Dermis blood vessel endothelial cell (primary cell): ENCODE measurements around the gene NDFIP1. TPM values are rescaled to one million over a fixed set of nuclear protein-coding genes. Genes with fewer than 3 reads are reported as not detected.
"Not testable (repeated sequence)": the region's sequence is repeated elsewhere in the genome, so short reads cannot be mapped to it uniquely, and the experiment has no call there.

Source experiments
- DNase-seq: peaks from one replicate; pipeline ENCODE4 v3.0.0; 2010
- total RNA-seq: library from RNA; depleted of rRNA; stranded (reverse); fragments of >200 nt; gene quantifications from 2 replicates; pipeline ENCODE4 v1.2.3, GENCODE V29; 2014

NDFIP1 gene
- total RNA-seq, 1 donor from 2014 or later, result 57.7 TPM

DNA sequence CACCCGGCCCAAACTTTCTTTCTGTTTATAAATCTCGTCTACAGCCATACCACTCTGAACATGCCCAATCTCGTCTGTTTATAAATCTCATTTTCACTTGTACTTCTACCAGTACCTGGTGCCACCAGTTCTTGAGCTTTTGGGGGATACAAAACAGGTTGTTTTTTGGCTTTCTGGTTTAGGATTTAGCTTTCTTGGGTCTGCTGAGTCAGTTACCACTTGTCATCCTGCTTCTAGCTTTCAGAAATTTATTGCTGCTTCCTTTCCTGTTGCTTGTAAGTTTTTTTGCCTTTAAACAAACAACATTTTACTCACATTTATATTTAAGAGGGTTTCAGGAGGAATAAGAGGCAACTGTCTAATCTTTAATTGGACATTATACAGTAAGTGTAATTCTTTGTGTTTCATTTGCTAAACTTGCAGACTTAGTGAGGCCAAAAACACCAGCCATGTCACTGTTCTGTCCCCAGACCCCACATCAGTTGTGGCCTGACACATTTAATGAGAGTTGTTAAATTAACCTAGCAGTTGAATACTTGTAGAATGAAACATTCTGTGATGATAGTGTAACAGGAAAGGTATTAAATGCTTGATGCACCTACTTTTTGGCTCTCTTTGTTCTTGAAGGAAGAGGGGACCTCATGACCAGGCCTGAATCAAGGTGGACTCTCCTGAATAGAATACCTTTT lies 11.8 kb downstream of the NDFIP1 start:
- no peak for DNase-seq

DNA sequence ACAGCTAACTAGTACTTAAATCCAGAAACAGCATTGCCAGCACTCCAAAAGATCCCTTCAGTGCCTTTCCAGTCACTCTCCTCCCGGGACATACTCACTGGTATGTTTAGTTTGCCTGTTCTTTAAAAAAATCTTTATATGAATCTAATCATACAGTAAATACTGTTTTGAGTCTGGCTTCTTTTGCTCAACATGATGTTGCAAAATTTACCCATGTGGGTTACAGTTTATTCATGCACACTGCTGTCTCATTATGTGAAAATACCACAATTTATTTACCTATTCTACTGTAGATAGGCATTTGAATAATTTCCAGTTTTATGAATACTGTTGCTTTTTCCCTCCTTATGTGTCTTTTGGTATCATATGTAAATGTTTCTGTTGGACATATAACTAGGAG lies 13.5 kb downstream of the NDFIP1 start:
- no peak for DNase-seq

DNA sequence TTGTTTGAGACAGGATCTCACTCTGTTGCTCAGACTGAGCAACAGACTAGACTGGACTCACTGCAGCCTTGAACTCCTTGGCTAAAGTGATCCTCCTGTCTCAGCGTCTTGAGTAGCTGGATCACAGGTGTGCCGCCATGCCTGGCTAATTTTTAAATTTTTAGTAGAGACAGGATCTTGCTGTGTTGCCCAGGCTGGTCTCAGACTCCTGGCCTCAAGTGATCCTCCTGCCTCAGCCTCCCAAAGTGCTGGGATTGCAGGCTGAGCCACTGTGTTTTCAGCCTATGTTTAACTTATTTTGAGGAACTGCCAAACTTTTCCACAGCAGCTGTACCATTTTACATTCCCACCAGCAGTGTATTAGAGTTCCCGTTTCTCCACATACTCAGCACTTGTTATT lies 16.8 kb downstream of the NDFIP1 start:
- DNase-seq, result no peak

DNA sequence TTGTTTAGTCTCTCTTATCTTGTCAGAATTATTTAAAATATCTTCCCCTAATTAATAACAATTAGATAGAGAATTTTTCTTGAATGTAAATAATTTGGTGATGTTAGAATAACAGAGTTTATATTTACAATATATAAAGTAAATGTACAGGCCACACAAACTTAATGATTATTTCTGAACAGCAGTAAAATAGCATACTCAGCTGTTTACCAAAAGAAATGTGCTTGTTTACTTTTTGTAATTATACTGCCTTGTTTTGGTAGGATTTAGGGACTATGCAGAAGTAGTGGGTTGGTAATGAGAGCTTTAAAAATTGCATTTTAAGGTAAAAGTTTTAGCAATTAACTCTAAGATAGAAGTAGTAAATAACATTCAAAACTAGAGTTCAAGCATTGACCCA lies 17.4 kb downstream of the NDFIP1 start:
- DNase-seq, result no peak

DNA sequence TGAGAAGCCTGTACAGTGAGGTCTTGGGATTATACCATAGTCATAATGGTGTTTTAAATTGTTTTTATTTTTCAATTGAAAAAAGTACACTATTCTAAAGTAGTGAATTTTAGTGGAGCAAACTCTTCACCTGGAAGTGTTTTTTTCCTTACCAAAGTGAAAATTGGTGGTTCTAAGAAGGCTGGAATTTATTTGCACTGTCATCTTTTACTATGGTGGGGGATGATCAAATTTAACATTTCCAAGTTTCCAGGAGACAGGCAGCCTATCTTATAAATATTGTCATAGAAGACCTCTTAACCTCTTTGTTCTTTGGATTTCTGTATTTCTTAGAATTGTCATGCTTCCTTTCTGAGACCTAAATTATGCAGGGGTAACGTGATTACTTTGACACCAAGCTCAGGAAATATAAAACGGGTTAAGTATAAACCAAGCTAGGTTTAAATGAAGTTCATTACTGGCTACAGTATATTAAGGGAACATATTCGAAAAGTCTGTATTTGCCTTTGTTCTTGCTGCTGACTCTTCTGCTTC lies 20.2 kb downstream of the NDFIP1 start:
- peak; percentile 28 for DNase-seq

DNA sequence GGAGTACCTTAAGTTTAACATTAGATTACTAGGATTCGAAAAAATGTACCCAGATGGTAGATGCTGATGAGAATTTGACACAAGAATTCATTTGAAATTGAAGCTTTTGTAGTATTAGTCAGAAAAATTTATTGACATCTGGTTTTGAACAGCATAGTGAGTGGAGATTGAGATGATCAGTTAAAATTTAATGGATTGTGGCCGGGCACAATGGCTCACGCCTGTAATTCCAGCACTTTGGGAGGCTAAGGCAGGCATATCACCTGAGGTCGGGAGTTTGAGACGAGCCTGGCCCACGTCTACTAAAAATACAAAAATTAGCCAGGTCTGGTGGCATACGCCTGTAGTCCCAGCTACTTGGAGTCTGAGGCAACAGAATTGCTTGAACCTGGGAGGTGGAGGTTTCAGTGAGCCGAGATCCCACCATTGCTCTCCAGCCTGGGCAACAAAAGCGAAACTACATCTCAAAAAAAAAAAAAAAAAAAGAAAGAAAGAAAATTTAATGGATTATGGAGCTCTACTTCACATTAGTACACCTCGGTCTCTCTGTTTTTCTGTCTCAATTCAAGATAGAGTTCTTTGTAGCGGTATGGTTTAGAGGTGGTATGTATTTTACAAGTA lies 21.0 kb downstream of the NDFIP1 start:
- no peak for DNase-seq

DNA sequence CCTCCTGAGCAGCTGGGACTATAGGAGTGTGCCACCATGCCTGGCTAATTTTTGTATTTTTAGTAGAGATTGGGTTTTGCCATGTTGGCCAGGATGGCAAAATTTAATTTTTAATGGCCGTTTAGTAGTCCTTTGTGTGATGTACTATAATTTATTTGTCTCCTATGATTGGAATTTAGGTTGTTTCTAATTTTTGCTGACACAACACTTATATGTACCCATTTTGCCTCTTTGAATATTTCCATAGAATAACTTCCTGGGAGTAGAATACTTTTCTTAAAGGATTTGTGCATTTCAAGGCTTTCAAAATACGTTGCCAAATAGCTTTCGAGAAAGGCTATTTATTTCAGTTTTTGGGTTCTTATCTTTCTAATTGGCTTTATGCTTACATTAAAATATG lies 22.8 kb downstream of the NDFIP1 start:
- DNase-seq, result no peak

DNA sequence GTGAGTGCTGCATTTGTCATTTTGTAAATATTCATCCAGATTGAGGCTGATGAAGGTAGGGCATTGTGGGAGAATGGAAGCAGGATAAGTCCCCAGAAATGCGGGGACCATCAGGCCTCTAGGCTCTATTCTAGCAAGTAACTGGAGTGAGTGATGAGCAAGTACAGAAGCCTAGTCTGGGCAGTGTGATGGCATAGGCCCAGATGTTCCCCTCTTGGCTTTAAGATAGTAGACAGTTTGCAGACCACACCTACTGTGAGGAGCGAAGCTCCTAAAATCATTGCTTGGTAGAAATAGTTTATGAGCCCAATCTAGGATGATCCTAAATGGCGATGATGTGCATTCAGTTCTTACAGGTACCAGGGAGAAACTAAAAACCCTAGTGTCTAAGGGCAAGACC lies 24.3 kb downstream of the NDFIP1 start:
- DNase-seq, result no peak

DNA sequence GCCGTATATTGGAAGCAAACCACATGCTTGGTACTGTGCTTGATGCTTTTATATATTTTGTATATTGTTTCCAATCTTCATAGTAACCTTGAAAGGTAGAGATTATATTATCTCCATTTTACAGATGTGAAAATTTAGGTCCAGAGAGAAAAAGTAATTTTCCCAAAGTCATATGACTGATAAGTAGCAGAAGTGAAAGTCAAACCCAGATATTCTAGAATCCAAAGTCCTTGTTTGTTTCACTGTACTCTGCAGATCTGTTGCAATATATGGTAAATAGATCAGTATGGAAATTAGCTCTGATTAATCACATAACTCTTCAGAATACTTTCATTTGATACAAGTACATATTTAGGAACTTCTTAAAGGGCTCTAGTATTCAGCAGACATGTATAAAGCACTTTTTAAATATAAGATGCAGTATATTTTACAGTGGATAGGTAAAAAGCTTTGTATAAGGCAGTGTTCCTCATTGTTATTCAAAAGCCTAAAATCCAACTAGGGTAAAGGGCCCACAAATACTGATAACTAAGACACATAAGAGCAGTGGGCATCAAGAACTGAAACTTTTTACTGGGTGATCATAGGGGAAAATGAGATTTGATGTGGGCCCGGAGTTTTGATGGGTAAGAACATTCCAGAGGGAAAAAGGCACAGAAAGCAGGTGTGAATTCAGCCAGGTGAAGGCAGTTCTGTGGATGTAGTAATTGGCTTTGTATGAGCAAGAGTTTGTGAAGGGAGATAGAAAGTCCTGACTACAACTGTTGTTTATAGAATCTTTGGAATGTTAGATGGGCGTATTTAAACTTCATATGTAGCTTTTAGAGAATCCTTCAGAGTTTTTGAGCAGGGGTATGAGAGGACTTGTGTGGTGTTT lies 25.0 kb downstream of the NDFIP1 start:
- no peak for DNase-seq

DNA sequence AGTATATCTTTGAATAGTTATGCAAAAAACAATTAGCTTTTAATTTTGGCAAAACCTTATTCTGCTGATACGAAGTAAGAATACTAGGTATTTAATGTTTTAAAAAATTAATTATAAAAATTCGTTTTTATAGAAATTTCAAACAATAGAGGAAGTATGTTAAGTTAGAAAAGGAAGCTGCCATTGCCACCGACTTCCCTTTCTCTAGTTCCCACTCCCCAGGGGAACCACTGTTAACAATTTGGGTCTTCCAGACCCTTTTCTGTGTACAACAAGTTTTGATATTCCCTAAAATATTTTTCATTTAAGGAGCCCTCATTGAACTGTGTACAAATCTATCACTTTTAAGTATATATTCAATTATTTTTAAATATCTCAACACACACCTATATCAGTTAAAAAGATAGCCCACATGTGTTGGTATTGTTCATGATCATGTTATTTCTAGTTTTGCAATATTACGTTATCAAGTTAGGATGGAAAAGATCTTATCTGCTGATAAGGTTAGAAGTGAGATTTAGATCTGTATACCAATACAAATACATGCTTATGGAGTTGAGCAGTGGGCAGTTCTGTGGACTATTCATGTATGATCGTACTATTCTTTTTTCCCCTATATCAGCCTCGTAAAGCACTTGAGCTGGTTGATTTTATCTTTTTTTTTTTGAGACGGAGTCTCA lies 25.9 kb downstream of the NDFIP1 start:
- no peak for DNase-seq

DNA sequence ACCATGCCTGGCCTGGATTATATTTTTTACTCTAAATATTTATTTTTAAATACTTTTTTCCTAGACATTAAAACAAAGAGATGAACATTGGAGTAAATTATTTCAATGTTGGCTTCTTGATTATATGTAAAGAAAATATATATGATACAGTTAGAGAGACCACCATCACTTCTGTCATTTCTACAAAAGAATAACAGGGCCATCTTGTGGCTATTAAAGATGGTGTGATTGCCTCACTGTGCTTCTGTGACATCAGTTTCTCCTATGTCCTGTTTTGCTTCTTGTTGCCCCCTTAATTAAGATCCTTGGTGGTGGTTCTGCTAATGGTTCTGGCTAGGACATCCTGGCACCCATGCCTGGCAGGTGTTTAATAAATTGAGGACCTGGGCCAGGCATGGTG lies 32.9 kb downstream of the NDFIP1 start:
- peak; percentile 23 for DNase-seq

DNA sequence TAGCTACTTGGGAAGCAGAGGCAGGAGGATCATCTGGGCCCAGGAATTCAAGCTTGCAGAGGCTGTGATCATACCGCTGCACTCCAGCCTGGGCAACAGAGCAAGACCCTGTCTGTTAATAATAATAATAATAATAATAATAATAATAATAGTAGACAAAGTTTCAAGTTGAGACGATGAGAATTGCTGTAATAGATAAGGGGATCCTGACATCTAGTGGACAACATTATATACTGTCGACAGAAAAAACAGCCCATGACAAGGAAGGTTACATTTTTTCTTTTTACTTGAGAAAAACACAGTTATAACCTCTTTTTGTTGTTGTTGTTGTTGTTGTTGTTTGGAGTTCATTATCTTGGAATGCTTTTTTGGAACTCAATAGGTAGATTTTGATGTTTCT lies 35.3 kb downstream of the NDFIP1 start:
- DNase-seq, result peak; percentile 77

DNA sequence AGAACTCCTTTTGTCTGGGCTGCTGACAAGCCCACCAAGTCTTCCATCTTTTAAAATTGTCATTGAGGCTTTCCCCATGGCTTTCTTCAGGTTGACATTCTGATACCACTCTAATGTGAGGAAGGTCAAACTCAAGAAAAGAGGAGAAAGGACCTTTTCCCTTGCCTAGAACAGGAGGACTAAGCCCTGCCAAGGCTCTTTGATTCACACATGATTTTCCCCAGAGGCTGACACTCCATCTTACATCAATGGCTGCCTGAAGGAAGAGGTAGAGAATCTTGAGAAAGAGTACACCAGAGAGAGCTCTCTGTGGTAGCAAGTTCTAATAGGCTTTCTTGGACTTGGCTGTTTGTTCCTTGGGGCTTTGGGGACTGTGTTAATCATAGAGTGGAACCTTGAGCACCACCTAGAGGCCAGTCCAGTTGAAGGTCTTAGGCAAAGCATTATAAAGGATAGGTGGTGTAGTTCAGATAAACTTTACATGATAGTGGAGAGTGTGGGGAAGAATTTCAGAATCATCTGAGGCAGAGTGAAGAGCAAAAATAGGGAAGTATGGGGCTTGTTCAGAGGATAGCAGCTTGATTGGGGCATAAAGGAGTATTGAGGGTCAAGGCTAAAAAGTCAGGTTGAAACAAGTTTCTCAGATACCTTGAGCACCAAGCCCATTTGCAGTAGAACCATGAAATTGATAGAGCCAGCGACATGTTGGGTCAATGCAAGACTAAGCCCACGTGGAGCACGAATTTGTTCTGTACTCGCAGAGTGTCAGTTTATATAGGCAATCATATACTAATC lies 36.7 kb downstream of the NDFIP1 start:
- peak; percentile 86 for DNase-seq

DNA sequence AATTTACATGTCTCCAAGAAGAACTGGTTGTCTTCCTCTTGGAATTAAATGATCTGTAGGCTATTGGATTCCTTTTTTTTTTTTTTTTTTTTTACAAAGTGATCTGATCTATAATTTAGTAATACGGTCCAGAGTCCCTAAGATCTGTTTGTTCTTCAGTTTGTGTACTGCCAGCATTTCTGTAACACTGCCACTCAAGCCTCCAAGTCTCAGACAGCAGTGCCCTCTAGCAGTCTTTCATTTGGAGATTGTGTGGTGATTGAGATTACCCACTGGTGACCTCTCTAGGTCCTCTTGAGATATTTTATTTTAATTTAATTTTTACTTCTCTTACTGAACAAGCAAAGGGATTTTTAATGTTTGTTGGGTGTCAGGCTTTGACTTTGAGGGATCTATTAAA lies 40.8 kb downstream of the NDFIP1 start:
- DNase-seq, result no peak

DNA sequence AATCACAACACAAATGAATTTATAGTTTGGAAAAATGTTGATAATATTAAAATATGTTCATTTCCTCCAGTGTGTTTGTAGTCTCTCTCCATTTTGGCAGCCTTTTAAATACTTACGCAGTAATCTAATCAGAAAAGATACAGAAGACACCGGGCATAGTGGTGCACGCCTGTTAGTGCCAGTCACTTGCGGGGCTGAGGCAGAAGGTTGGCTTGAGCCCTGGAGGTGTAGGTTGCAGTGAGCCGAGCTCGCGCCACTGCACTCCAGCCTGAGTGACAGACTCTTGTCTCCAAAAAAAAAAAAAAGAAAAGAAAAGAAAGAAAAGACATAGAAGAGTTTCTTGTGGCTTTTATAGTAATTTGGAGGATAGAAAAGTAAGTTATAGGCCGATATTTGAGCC lies 41.9 kb downstream of the NDFIP1 start:
- no peak for DNase-seq

DNA sequence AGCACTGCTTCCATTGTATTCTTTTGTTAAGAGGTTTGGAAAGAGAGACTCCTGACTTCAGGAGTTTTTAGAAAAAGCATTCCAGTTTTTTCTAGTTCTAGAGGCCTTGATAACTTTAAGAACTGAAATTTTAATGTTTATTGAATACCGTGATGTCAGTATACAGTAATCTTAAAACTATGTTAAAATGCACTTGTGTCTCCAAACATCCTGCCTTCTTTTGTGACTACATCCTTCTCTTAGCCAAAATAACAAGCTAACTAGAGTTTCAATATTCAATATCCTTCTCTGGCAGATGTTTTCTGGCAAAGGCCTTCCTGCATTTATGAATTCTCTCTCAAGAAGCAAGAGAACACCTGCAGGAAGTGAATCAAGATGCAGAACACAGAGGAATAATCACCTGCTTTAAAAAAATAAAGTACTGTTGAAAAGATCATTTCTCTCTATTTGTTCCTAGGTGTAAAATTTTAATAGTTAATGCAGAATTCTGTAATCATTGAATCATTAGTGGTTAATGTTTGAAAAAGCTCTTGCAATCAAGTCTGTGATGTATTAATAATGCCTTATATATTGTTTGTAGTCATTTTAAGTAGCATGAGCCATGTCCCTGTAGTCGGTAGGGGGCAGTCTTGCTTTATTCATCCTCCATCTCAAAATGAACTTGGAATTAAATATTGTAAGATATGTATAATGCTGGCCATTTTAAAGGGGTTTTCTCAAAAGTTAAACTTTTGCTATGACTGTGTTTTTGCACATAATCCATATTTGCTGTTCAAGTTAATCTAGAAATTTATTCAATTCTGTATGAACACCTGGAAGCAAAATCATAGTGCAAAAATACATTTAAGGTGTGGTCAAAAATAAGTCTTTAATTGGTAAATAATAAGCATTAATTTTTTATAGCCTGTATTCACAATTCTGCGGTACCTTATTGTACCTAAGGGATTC lies 43.1 kb downstream of the NDFIP1 start:
- peak; percentile 94 for DNase-seq

DNA sequence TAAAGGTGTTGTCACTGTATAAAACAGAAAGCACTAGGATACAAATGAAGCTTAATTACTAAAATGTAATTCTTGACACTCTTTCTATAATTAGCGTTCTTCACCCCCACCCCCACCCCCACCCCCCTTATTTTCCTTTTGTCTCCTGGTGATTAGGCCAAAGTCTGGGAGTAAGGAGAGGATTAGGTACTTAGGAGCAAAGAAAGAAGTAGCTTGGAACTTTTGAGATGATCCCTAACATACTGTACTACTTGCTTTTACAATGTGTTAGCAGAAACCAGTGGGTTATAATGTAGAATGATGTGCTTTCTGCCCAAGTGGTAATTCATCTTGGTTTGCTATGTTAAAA lies 43.8 kb downstream of the NDFIP1 start:
- DNase-seq, result peak; percentile 60

DNA sequence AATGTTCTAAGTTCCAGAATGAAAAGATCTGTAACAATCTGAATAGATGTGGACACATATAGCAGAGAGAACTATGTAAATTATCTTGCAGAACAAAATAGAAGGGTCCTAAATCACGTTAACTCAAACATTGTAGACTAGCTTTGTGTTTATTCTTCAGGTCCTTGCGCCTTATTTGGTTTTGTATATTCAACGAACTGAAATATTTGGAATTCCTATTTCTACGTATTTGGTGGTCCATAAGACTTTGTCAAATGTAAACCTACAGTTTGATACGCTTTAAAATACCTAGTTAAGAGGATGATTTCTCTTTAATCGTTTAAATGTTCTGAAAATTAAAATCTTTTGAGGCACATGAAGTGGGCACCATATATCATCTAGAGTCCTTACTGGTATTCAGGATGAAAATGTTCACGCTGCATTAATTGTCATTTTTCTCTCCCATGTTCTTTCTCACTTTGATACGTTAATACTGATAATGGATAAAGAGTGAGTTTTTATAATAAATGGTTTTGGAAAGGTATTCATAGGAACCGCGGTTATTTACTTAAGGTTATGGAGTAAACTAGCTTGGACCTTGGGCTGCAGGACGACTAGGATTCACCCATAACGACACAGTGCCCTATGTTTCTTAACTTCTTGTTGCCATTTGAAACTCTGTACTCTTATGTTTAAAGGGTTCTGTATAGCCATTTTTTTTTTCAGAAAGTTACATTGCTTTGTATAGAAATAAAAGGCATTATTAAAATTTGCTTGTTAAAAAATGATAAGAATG lies 45.3 kb downstream of the NDFIP1 start:
- no peak for DNase-seq

DNA sequence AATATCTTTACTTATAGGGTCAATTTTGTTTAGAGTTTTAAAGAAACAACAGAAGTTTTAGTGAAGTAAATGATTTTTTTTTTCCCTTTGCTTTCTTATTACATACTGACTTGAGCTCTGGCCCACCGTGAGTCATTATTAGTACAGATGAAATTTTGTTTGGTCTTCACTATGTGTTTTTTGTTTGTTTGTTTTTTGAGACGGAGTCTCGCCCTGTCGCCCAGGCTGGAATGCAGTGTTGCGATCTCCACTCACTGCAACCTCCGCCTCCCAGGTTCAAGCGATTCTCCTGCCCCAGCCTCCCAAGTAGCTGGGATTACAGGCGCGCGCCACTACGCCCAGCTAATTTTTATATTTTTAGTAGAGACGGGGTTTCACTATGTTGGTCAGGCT lies 45.9 kb downstream of the NDFIP1 start:
- not testable (repeated sequence) for DNase-seq

DNA sequence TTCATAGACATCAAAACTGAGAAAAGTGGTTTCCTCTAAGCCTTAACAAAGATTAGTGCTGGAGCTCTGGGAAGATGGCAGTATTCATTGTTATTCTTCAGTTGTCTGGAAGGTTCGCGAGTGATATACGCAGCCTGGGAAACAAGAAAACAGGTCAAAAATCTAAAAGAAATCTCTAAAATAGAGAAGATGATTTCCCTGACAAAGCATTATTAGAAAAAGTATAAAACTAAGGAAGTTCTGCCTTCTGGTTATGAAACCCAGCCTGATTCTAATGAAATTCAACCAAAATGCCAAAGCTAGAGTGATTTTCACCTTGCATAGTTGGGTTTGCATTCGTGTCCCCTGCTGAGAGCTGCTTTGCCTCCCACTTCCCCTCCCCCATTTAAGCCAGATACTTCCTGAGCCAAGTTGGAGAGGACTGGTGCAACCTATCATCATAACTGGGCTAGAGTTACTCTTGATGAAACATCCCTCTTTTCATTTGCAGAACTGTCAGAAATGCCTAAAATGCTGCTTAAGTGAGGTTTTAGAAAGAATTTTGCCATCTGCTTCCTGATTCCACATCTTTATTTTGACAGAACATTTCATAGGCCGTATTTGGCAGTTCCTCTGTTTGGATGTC lies 48.4 kb downstream of the NDFIP1 start:
- DNase-seq, result peak; percentile 24
